GM11168 (cell line): Measurements from ENCODE around the gene TRPM3.

ENCODE experiments used
- in situ Hi-C: fragments of 300-500 bp; cut with MboI; formaldehyde crosslinking; loops from one replicate; pipeline ENCODE4 v1.12.0; 2022; ENCODE audit warnings: low sequenced_read_pairs; ENCODE audit not compliant: unreplicated experiment

TRPM3 gene

GRCh38 chr9:71121275-71122021 is at the start of gene TRPM3:
Gene TRPM3 (minus strand): TSS chr9:71121621. CDS start chr9:71121354, 267 bp downstream.
- in situ Hi-C loops: no loop called here

GRCh38 chr9:71168418-71168817 is 47.0 kb upstream of the TRPM3 start:
- in situ Hi-C loops: no loop called here

GRCh38 chr9:71162126-71162525 is 40.7 kb upstream of the TRPM3 start:
- in situ Hi-C loops: no loop called here

GRCh38 chr9:71157731-71158130 is 36.3 kb upstream of the TRPM3 start:
- in situ Hi-C loops: no loop called here

GRCh38 chr9:71147368-71147767 is 25.9 kb upstream of the TRPM3 start:
- in situ Hi-C loops: no loop called here

- in situ Hi-C loops: no loop called here
These were observed 25.1 kb upstream of the TRPM3 start for GRCh38 chr9:71146511-71146910.

GRCh38 chr9:71145179-71145578 is 23.8 kb upstream of the TRPM3 start:
- in situ Hi-C loops: no loop called here

GRCh38 chr9:71144495-71144894 is 23.1 kb upstream of the TRPM3 start:
- in situ Hi-C loops: no loop called here

- in situ Hi-C loops: no loop called here
These were observed 15.3 kb upstream of the TRPM3 start for GRCh38 chr9:71136696-71137095.

GRCh38 chr9:71131145-71131544 is 9.7 kb upstream of the TRPM3 start:
- in situ Hi-C loops: no loop called here

- in situ Hi-C loops: no loop called here
These were observed 9.1 kb upstream of the TRPM3 start for GRCh38 chr9:71130521-71130920.

- in situ Hi-C loops: no loop called here
These were observed 7.4 kb upstream of the TRPM3 start for GRCh38 chr9:71128796-71129195.

- in situ Hi-C loops: no loop called here
These were observed 5.9 kb upstream of the TRPM3 start for GRCh38 chr9:71127301-71127700.

- in situ Hi-C loops: no loop called here
These were observed 1.0 kb upstream of the TRPM3 start for GRCh38 chr9:71122421-71122820.

- in situ Hi-C loops: no loop called here
These were observed 528 bp upstream of the TRPM3 start for GRCh38 chr9:71122022-71122275.

GRCh38 chr9:71120501-71121247 is 747 bp downstream of the TRPM3 start:
- in situ Hi-C loops: no loop called here

- in situ Hi-C loops: no loop called here
These were observed 1.7 kb downstream of the TRPM3 start for GRCh38 chr9:71119746-71120145.

- in situ Hi-C loops: no loop called here
These were observed 3.1 kb downstream of the TRPM3 start for GRCh38 chr9:71118324-71118723.

- in situ Hi-C loops: no loop called here
These were observed 5.9 kb downstream of the TRPM3 start for GRCh38 chr9:71115448-71115975.

- in situ Hi-C loops: no loop called here
These were observed 8.6 kb downstream of the TRPM3 start for GRCh38 chr9:71112866-71113265.

- in situ Hi-C loops: no loop called here
These were observed 12.5 kb downstream of the TRPM3 start for GRCh38 chr9:71108937-71109336.

GRCh38 chr9:71106992-71107391 is 14.4 kb downstream of the TRPM3 start:
- in situ Hi-C loops: no loop called here
